SJCRH30 (cell line): Measurements from ENCODE around the gene CD69. TPM values are rescaled to one million over a fixed set of nuclear protein-coding genes. Genes with fewer than 3 reads are reported as not detected.

Source experiments
- DNase-seq, 2 experiments: peaks; one replicate each; pipeline ENCODE4 v3.0.0-alpha.2; 2015 to 2020
- H3K27ac ChIP-seq: fragments of 250-450 bp; sonication (Bioruptor Pico); 2 replicates; pipeline ENCODE4 v1.5.1; 2020; ENCODE audit warnings: mild to moderate bottlenecking, moderate library complexity
- H3K27me3 ChIP-seq: fragments of 250-450 bp; sonication (Bioruptor Pico); 2 replicates; pipeline ENCODE4 v1.5.1; 2020; ENCODE audit warnings: mild to moderate bottlenecking, moderate library complexity
- H3K36me3 ChIP-seq: fragments of 250-450 bp; sonication (Bioruptor Pico); 2 replicates; pipeline ENCODE4 v1.5.1; 2020; ENCODE audit warnings: mild to moderate bottlenecking, moderate library complexity
- H3K4me1 ChIP-seq: fragments of 250-450 bp; sonication (Bioruptor Pico); 2 replicates; pipeline ENCODE4 v1.5.1; 2020; ENCODE audit warnings: mild to moderate bottlenecking, moderate library complexity
- H3K4me3 ChIP-seq: fragments of 250-450 bp; sonication (Bioruptor Pico); 2 replicates; pipeline ENCODE4 v1.5.1; 2020; ENCODE audit warnings: mild to moderate bottlenecking, moderate library complexity
- H3K9me3 ChIP-seq: fragments of 250-450 bp; sonication (Bioruptor Pico); replicated peaks from 2 replicates; pipeline ENCODE4 v1.5.1; 2020; ENCODE audit warnings: mild to moderate bottlenecking, moderate library complexity
- total RNA-seq: library from RNA; depleted of rRNA; stranded (reverse); fragments of >200 nt; shearing (Covaris generic); gene quantifications from 2 replicates; pipeline ENCODE4 v1.2.3, GENCODE V29; 2014; rRNA removed

The CD69 gene
- not detected in 2 replicates for total RNA-seq

- Histone ChIP-seq H3K36me3 (no peaks in the 10 kb centered on the region), H3K9me3 (no peaks in the 10 kb centered on the region), H3K4me1 (no peaks in the 10 kb centered on the region), H3K27me3 (no peaks in the 10 kb centered on the region; the same call in 1 of the 2 replicates), H3K4me3 (no peak within 1 kb of the TSS), H3K27ac (no peak within 1 kb of the TSS)
- DNase-seq = no peak
Observed at GRCh38 chr12:9760699-9761418, at the start of gene CD69. TSS of gene CD69 (minus strand) at chr12:9760901. CDS start at chr12:9760820, 81 bp downstream.

- Histone ChIP-seq H3K27me3 (peaks cover 16% of the 10 kb centered on the region), H3K4me3 (no peak overlapping the region), H3K9me3 (no peaks in the 10 kb centered on the region), H3K4me1 (no peaks in the 10 kb centered on the region), H3K27ac (no peak overlapping the region), H3K36me3 (no peaks in the 10 kb centered on the region)
- DNase-seq = no peak
Observed at GRCh38 chr12:9809866-9810265, 49.2 kb upstream of the CD69 start.

GRCh38 chr12:9809338-9809737 lies 48.6 kb upstream of the CD69 start:
- DNase-seq = no peak
- Histone ChIP-seq H3K4me3 (no peak overlapping the region), H3K36me3 (no peaks in the 10 kb centered on the region), H3K27ac (no peak overlapping the region), H3K27me3 (peaks cover 15% of the 10 kb centered on the region), H3K9me3 (no peaks in the 10 kb centered on the region), H3K4me1 (no peaks in the 10 kb centered on the region)

- H3K4me3 ChIP-seq = no peak overlapping the region
- no peak for DNase-seq
- peaks cover 14% of the 10 kb centered on the region for H3K27me3 ChIP-seq
- H3K9me3 ChIP-seq = no peaks in the 10 kb centered on the region
- H3K36me3 ChIP-seq = no peaks in the 10 kb centered on the region
- H3K4me1 ChIP-seq = no peaks in the 10 kb centered on the region
- no peak overlapping the region for H3K27ac ChIP-seq
Observed at GRCh38 chr12:9808504-9808903, 47.8 kb upstream of the CD69 start.

- Histone ChIP-seq H3K27ac (no peak overlapping the region), H3K27me3 (peaks cover 14% of the 10 kb centered on the region; the same call in 1 of the 2 replicates), H3K36me3 (no peaks in the 10 kb centered on the region), H3K4me3 (no peak overlapping the region), H3K4me1 (no peaks in the 10 kb centered on the region), H3K9me3 (no peaks in the 10 kb centered on the region)
- no peak for DNase-seq
Observed at GRCh38 chr12:9806714-9807113, 46.0 kb upstream of the CD69 start.

GRCh38 chr12:9805883-9806282 lies 45.2 kb upstream of the CD69 start:
- Histone ChIP-seq H3K27me3 (peaks cover 14% of the 10 kb centered on the region; the same call in 1 of the 2 replicates), H3K9me3 (no peaks in the 10 kb centered on the region), H3K36me3 (no peaks in the 10 kb centered on the region), H3K4me1 (no peaks in the 10 kb centered on the region), H3K27ac (no peak overlapping the region), H3K4me3 (no peak overlapping the region)
- no peak for DNase-seq

- DNase-seq = no peak
- H3K9me3 ChIP-seq = no peaks in the 10 kb centered on the region
- no peak overlapping the region for H3K4me3 ChIP-seq
- H3K27me3 ChIP-seq = no peaks in the 10 kb centered on the region
- H3K36me3 ChIP-seq = no peaks in the 10 kb centered on the region
- no peak overlapping the region for H3K27ac ChIP-seq
- H3K4me1 ChIP-seq = no peaks in the 10 kb centered on the region; the same call in 1 of the 2 replicates
Observed at GRCh38 chr12:9799961-9800360, 39.3 kb upstream of the CD69 start.

- no peaks in the 10 kb centered on the region for H3K9me3 ChIP-seq
- H3K4me1 ChIP-seq = no peaks in the 10 kb centered on the region; the same call in 1 of the 2 replicates
- H3K27me3 ChIP-seq = no peaks in the 10 kb centered on the region; the same call in 1 of the 2 replicates
- no peak overlapping the region for H3K27ac ChIP-seq
- no peak overlapping the region for H3K4me3 ChIP-seq
- no peaks in the 10 kb centered on the region for H3K36me3 ChIP-seq
- DNase-seq = peak in 1 of 2 experiments; percentile 17
Observed at GRCh38 chr12:9797722-9798619, 37.3 kb upstream of the CD69 start.

GRCh38 chr12:9796971-9797370 lies 36.3 kb upstream of the CD69 start:
- Histone ChIP-seq H3K4me3 (no peak overlapping the region), H3K9me3 (no peaks in the 10 kb centered on the region), H3K4me1 (no peaks in the 10 kb centered on the region; the same call in 1 of the 2 replicates), H3K27me3 (no peaks in the 10 kb centered on the region; the same call in 1 of the 2 replicates), H3K27ac (no peak overlapping the region), H3K36me3 (no peaks in the 10 kb centered on the region)
- DNase-seq = no peak

GRCh38 chr12:9796346-9796745 lies 35.6 kb upstream of the CD69 start:
- no peak for DNase-seq
- H3K27ac ChIP-seq = no peak overlapping the region
- no peaks in the 10 kb centered on the region; the same call in 1 of the 2 replicates for H3K27me3 ChIP-seq
- no peak overlapping the region for H3K4me3 ChIP-seq
- no peaks in the 10 kb centered on the region; the same call in 1 of the 2 replicates for H3K4me1 ChIP-seq
- H3K9me3 ChIP-seq = no peaks in the 10 kb centered on the region
- H3K36me3 ChIP-seq = no peaks in the 10 kb centered on the region

GRCh38 chr12:9795945-9796344 lies 35.2 kb upstream of the CD69 start:
- Histone ChIP-seq H3K27ac (no peak overlapping the region), H3K4me3 (no peak overlapping the region), H3K9me3 (no peaks in the 10 kb centered on the region), H3K27me3 (no peaks in the 10 kb centered on the region; the same call in 1 of the 2 replicates), H3K4me1 (no peaks in the 10 kb centered on the region; the same call in 1 of the 2 replicates), H3K36me3 (no peaks in the 10 kb centered on the region)
- DNase-seq = no peak

- H3K4me3 ChIP-seq = no peak overlapping the region
- H3K9me3 ChIP-seq = no peaks in the 10 kb centered on the region
- H3K27ac ChIP-seq = no peak overlapping the region
- H3K36me3 ChIP-seq = no peaks in the 10 kb centered on the region
- no peaks in the 10 kb centered on the region; the same call in 1 of the 2 replicates for H3K27me3 ChIP-seq
- no peak for DNase-seq
- H3K4me1 ChIP-seq = no peaks in the 10 kb centered on the region; the same call in 1 of the 2 replicates
Observed at GRCh38 chr12:9794484-9795093, 33.9 kb upstream of the CD69 start.

GRCh38 chr12:9793779-9794395 lies 33.2 kb upstream of the CD69 start:
- Histone ChIP-seq H3K27ac (no peak overlapping the region), H3K4me3 (no peak overlapping the region), H3K9me3 (no peaks in the 10 kb centered on the region), H3K4me1 (no peaks in the 10 kb centered on the region; the same call in 1 of the 2 replicates), H3K27me3 (no peaks in the 10 kb centered on the region; the same call in 1 of the 2 replicates), H3K36me3 (no peaks in the 10 kb centered on the region)
- no peak for DNase-seq

GRCh38 chr12:9792961-9793617 lies 32.4 kb upstream of the CD69 start:
- H3K4me1 ChIP-seq = no peaks in the 10 kb centered on the region; the same call in 1 of the 2 replicates
- no peak overlapping the region for H3K27ac ChIP-seq
- no peak for DNase-seq
- H3K36me3 ChIP-seq = no peaks in the 10 kb centered on the region
- no peaks in the 10 kb centered on the region for H3K9me3 ChIP-seq
- no peaks in the 10 kb centered on the region; the same call in 1 of the 2 replicates for H3K27me3 ChIP-seq
- no peak overlapping the region for H3K4me3 ChIP-seq
